Keratinocyte (primary cell): Measurements from ENCODE around the gene TMBIM1. TPM values are rescaled to one million over a fixed set of nuclear protein-coding genes. Genes with fewer than 3 reads are reported as not detected.

Source experiments
- DNase-seq: peaks from one replicate; pipeline ENCODE4 v3.0.0-alpha.2; 2011; ENCODE audit warnings: low read depth, missing footprints, low spot score
- FAIRE-seq: peaks from 2 replicates; lab custom pipeline; 2011; peaks lifted over from hg19 to GRCh38; lab: Jason Lieb, UNC
- H2AFZ ChIP-seq: 2 replicates; pipeline ENCODE4 v1.6.0; 2012; ENCODE audit warnings: low read length, control low read depth, inconsistent platforms; ENCODE audit not compliant: control insufficient read depth
- H3K27ac ChIP-seq: 2 replicates; pipeline ENCODE4 v1.5.1; 2011; ENCODE audit warnings: low read length; ENCODE audit not compliant: control insufficient read depth, insufficient read depth
- H3K27me3 ChIP-seq: 3 replicates; pipeline ENCODE4 v1.6.0; 2011; ENCODE audit warnings: low read length; ENCODE audit not compliant: control insufficient read depth, insufficient read depth; ENCODE audit errors: extremely low read depth
- H3K36me3 ChIP-seq, 2 experiments: 2 replicates in 1 of 2; 3 replicates in 1 of 2; pipeline ENCODE4 v1.5.1; 2011; ENCODE audit warnings: low read length in 2 of 2, mild to moderate bottlenecking in 1 of 2; ENCODE audit not compliant: control insufficient read depth in 2 of 2, insufficient read depth in 2 of 2; ENCODE audit errors: extremely low read depth in 1 of 2
- H3K4me1 ChIP-seq: 3 replicates; pipeline ENCODE4 v1.5.1; 2011; ENCODE audit warnings: low read length; ENCODE audit not compliant: control insufficient read depth, insufficient read depth; ENCODE audit errors: extremely low read depth
- H3K4me2 ChIP-seq: 3 replicates; pipeline ENCODE4 v1.6.0; 2011; ENCODE audit warnings: low read depth, low read length; ENCODE audit not compliant: control insufficient read depth, insufficient read depth; ENCODE audit errors: extremely low read depth
- H3K4me3 ChIP-seq, 3 experiments: fragments of 200-600 bp in 1 of 3; sonication (generic) in 1 of 3; 2 replicates in 2 of 3; 3 replicates in 1 of 3; pipeline ENCODE4 v1.5.1; 2011 to 2016; ENCODE audit warnings: low read length in 3 of 3, mild to moderate bottlenecking in 3 of 3, control low read depth in 2 of 3, inconsistent platforms in 1 of 3, low read depth in 1 of 3, mixed read lengths in 1 of 3, mixed run types in 1 of 3, moderate library complexity in 1 of 3; ENCODE audit not compliant: control insufficient read depth in 2 of 3, insufficient read depth in 2 of 3; ENCODE audit errors: extremely low read depth in 1 of 3
- H3K79me2 ChIP-seq: 2 replicates; pipeline ENCODE4 v1.6.0; 2012; ENCODE audit warnings: low read length; ENCODE audit not compliant: control insufficient read depth, insufficient read depth
- H3K9ac ChIP-seq: 3 replicates; pipeline ENCODE4 v1.6.0; 2011; ENCODE audit warnings: low read length; ENCODE audit not compliant: control insufficient read depth, insufficient read depth; ENCODE audit errors: extremely low read depth
- H3K9me1 ChIP-seq: 3 replicates; pipeline ENCODE4 v1.6.0; 2011; ENCODE audit warnings: low read length; ENCODE audit not compliant: control insufficient read depth, insufficient read depth; ENCODE audit errors: extremely low read depth
- H3K9me3 ChIP-seq: 2 replicates; pipeline ENCODE4 v1.5.1; 2012; ENCODE audit warnings: low read depth, low read length; ENCODE audit not compliant: control insufficient read depth
- H4K20me1 ChIP-seq: 3 replicates; pipeline ENCODE4 v1.6.0; 2011; ENCODE audit warnings: low read length; ENCODE audit not compliant: control insufficient read depth, insufficient read depth; ENCODE audit errors: extremely low read depth
- EZH2 ChIP-seq: IDR thresholded peaks from one replicate; pipeline ENCODE4 v1.6.1; 2012; ENCODE audit warnings: inconsistent platforms, mild to moderate bottlenecking, low read length, moderate library complexity
- dilution Hi-C: fragments of 300-500 bp; cut with MboI; formaldehyde crosslinking; loops from one replicate; pipeline ENCODE4 v1.7.0; 2020; ENCODE audit warnings: low sequenced_read_pairs; ENCODE audit not compliant: extremely low pct_ligation_motif_present
- polyA plus RNA-seq, 5 experiments: library from polyadenylated mRNA; depleted of rRNA in 3 of 5; stranded (reverse) in 3 of 5; stranded (forward) in 1 of 5; unstranded in 1 of 5; fragments of >200 nt; gene quantifications; 1 replicate in 1 of 5; 2 replicates in 3 of 5; 3 replicates in 1 of 5; pipeline versions ENCODE4 v1.2.1 to v1.2.3, GENCODE V29; 2011 to 2012; ENCODE audit warnings: missing spikeins in 2 of 5, low read depth in 1 of 5, low replicate concordance in 1 of 5
- TF ChIP-seq, protein P1 (sequence below), 3 experiments: IDR thresholded peaks in 1 of 3; conservative IDR thresholded peaks in 1 of 3; optimal IDR thresholded peaks in 1 of 3; 2 replicates in 2 of 3; 3 replicates in 1 of 3; pipeline versions ENCODE3 to v1.5.1; 2011; ENCODE audit warnings: low read length in 3 of 3, mild to moderate bottlenecking in 3 of 3, moderate library complexity in 2 of 3, control low read depth in 1 of 3, inconsistent platforms in 1 of 3; ENCODE audit not compliant: insufficient read depth in 2 of 3; ENCODE audit errors: extremely low read depth in 1 of 3

TMBIM1 gene
- polyA plus RNA-seq, 1 donor (not counting 4 experiments of a cell fraction or from before 2014, with no cell fraction given): 609 TPM

DNA sequence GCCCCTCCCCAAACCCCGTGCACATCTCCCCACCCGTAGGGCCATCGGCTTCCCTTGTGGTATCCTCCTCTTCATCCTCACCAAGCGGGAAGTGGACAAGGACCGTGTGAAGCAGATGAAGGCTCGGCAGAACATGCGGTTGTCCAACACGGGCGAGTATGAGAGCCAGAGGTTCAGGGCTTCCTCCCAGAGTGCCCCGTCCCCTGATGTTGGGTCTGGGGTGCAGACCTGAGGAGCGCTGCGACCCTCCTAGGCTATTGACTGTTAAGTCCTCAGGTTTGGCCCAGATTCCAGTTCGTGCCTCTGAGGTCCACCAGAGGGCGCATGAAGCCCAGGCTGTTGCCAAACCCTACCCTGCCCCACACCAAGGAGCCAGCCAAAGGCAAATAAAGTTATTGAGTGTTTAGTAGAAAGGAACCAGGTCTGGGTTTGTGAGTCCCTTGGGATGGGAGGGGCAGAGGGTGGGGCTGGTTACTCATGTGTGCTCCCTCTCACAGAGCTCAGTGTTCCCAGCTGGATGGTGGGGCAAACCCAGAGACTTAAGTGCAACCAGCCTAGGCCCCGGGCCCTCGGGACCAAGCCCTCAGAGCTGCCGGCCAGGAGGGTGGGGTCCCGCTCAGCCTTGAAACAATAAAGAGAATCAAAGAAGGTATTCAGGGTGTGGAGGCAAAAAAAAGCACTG lies 19.6 kb downstream of the TMBIM1 start:
- peak overlapping the region; percentile 56 for H3K9ac ChIP-seq
- no peak overlapping the region for H2AFZ ChIP-seq
- H3K79me2 ChIP-seq: peaks cover 26% of the 10 kb centered on the region
- FAIRE-seq (peak; percentile 82), DNase-seq (peak; percentile 91)
- TF ChIP-seq EZH2: no peak
- TF ChIP-seq, protein P1, sequence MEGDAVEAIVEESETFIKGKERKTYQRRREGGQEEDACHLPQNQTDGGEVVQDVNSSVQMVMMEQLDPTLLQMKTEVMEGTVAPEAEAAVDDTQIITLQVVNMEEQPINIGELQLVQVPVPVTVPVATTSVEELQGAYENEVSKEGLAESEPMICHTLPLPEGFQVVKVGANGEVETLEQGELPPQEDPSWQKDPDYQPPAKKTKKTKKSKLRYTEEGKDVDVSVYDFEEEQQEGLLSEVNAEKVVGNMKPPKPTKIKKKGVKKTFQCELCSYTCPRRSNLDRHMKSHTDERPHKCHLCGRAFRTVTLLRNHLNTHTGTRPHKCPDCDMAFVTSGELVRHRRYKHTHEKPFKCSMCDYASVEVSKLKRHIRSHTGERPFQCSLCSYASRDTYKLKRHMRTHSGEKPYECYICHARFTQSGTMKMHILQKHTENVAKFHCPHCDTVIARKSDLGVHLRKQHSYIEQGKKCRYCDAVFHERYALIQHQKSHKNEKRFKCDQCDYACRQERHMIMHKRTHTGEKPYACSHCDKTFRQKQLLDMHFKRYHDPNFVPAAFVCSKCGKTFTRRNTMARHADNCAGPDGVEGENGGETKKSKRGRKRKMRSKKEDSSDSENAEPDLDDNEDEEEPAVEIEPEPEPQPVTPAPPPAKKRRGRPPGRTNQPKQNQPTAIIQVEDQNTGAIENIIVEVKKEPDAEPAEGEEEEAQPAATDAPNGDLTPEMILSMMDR (optimal IDR thresholded peaks at IDR 0.05 in 1 of 3, IDR thresholded peaks at IDR 0.05 in 1 of 3, conservative IDR thresholded peaks at IDR 0.05 in 1 of 3; ENCODE audit: extremely low read depth in 1 of 3, insufficient read depth in 2 of 3, low read length in 3 of 3): peak in 2 of 3 experiments; percentile 87 to 90
- peaks cover 2% of the 10 kb centered on the region for H3K9me1 ChIP-seq
- no peaks in the 10 kb centered on the region for H3K27me3 ChIP-seq
- H3K4me1 ChIP-seq: peaks cover 27% of the 10 kb centered on the region
- no peaks in the 10 kb centered on the region for H3K9me3 ChIP-seq
- no peak overlapping the region for H3K4me3 ChIP-seq
- dilution Hi-C loops: no loop called here
- H3K4me2 ChIP-seq: peak overlapping the region; percentile 88
- H3K36me3 ChIP-seq: peaks cover 35 to 37% of the 10 kb centered on the region in 2 experiments
- H4K20me1 ChIP-seq: peaks cover 4% of the 10 kb centered on the region
- H3K27ac ChIP-seq: peak overlapping the region; percentile 65

DNA sequence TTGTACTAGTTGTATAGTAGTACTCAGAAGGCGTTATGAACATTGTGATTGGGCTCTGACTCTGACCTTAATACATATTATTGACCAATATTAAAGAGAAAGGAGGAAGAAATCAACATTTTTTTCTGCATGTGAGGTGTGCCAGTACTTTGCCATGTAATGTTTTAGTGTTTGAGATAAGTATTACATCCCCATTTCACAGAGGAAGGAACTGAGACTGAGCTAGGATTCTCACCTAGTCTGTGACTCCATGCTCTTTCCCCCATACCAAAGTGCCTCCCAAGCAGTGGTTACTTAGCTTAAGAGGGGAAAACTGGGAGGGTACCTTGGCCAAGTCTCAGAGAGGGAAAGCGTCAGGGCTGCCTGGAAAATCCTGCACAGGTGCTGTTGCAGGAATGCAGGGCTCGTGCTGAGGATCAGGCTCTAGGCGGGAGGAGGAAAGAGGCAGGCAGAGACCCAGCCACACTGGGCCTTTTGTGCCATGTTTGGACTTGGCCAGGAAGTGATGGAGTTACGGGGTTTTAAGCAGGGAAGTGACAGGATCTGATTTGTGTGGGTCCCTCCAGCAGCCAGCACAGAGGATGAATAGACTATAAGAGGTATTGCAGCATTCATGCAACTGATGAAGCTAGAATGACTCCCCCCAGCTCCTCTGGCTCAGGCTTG lies 20.3 kb downstream of the TMBIM1 start:
- Histone ChIP-seq H3K9ac (peak overlapping the region; percentile 80), H3K4me1 (peaks cover 27% of the 10 kb centered on the region), H3K79me2 (peaks cover 23% of the 10 kb centered on the region), H3K4me3 (peak overlapping the region; percentile 76 to 96 (median 93)), H3K4me2 (peak overlapping the region; percentile 88), H3K9me3 (no peaks in the 10 kb centered on the region), H4K20me1 (peaks cover 3% of the 10 kb centered on the region), H3K36me3 (peaks cover 34 to 35% of the 10 kb centered on the region in 2 experiments), H3K27me3 (no peaks in the 10 kb centered on the region), H2AFZ (no peak overlapping the region), H3K9me1 (peaks cover 2% of the 10 kb centered on the region), H3K27ac (peak overlapping the region; percentile 65)
- dilution Hi-C loops: no loop called here
- DNase-seq: no peak
- TF ChIP-seq EZH2: no peak
- TF ChIP-seq, protein P1 (optimal IDR thresholded peaks at IDR 0.05 in 1 of 3, IDR thresholded peaks at IDR 0.05 in 1 of 3, conservative IDR thresholded peaks at IDR 0.05 in 1 of 3; ENCODE audit: extremely low read depth in 1 of 3, insufficient read depth in 2 of 3, low read length in 3 of 3): no peak
- peak; percentile 29 for FAIRE-seq
